Measurements from ENCODE around the gene MSH5. TPM values are rescaled to one million over a fixed set of nuclear protein-coding genes. Genes with fewer than 3 reads are reported as not detected.

MSH5 gene
- total RNA-seq, 1 experiment from 2014 or later, result 38.1 TPM

DNA sequence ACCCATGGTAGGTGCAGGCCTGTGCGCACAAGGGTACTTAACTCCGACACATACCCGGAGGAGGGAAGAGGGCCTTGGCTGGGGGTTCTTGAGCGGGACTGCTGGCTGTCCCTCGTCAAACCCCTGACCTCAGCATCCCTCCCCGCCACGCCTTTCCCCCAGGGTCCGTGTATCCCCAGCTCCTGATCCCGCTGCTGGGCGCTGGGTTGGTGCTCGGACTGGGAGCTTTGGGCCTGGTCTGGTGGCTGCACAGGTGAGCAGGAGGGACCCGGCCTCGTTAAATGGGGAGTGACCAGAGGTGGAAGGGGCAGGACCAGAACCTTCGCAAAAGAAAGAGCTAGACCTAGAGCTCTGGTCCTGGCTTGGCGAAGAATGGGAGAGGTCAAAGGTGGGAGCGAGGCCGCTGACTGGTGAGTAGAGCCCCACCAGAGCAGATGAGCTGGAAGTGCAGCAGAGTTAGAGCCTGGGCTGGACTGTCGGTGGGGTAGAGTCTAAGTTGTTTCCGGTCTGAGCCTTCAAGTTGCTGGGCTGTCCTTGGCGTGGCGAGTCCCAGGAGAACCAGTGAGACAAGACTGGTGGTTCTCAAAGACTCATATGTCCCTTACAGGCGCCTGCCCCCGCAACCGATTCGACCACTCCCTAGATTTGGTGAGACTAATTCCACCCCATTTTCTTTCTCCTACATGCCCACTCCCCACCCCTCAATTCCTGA is 15.7 kb upstream of the MSH5 start:
- no peak overlapping the region for H3K4me3 ChIP-seq (ENCODE audit: low read depth in 2 of 2, low read length in 2 of 2)
- intact Hi-C loops (cut with micrococcal nuclease; ENCODE audit: unreplicated experiment), result no loop called here
- ChIA-PET CTCF (no interaction called here), POLR2A (interaction anchor here (0.5 kb wide), 1 partner anchor 65 kb away, joined by 4 read pairs; no protein-coding TSS in a partner anchor)
- no peaks in the 10 kb centered on the region for H3K9me3 ChIP-seq (ENCODE audit: control insufficient read depth, insufficient read depth, low read depth, low read length)
- DNase-seq (ENCODE audit: low read depth, low spot score) (no peak), ATAC-seq (no peak)
- H3K36me3 ChIP-seq (ENCODE audit: control insufficient read depth, insufficient read depth, low read length), result peaks cover 3% of the 10 kb centered on the region
- in situ Hi-C loops (cut with HindIII; ENCODE audit: low pct_unique_long_range_greater_than_20kb, low sequenced_read_pairs), result no loop called here
- no TSS peak for BruUV-seq (replicated peaks)
- peaks cover 5% of the 10 kb centered on the region; the same call in 1 of the 2 replicates for H3K4me1 ChIP-seq (ENCODE audit: control insufficient read depth, insufficient read depth, low read length)
- TF ChIP-seq, protein P1, sequence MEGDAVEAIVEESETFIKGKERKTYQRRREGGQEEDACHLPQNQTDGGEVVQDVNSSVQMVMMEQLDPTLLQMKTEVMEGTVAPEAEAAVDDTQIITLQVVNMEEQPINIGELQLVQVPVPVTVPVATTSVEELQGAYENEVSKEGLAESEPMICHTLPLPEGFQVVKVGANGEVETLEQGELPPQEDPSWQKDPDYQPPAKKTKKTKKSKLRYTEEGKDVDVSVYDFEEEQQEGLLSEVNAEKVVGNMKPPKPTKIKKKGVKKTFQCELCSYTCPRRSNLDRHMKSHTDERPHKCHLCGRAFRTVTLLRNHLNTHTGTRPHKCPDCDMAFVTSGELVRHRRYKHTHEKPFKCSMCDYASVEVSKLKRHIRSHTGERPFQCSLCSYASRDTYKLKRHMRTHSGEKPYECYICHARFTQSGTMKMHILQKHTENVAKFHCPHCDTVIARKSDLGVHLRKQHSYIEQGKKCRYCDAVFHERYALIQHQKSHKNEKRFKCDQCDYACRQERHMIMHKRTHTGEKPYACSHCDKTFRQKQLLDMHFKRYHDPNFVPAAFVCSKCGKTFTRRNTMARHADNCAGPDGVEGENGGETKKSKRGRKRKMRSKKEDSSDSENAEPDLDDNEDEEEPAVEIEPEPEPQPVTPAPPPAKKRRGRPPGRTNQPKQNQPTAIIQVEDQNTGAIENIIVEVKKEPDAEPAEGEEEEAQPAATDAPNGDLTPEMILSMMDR (IDR thresholded peaks at IDR 0.05), result no peak
- TF ChIP-seq POLR2AphosphoS5 (IDR thresholded peaks at IDR 0.05; ENCODE audit: low read depth, low read length) (no peak), TCF7L2 (IDR thresholded peaks at IDR 0.05; ENCODE audit: low read depth, low read length) (no peak), SIN3A (IDR thresholded peaks at IDR 0.05; ENCODE audit: borderline replicate concordance, insufficient read depth, low read depth, low read length) (no peak)
- TF ChIP-seq, protein P2, sequence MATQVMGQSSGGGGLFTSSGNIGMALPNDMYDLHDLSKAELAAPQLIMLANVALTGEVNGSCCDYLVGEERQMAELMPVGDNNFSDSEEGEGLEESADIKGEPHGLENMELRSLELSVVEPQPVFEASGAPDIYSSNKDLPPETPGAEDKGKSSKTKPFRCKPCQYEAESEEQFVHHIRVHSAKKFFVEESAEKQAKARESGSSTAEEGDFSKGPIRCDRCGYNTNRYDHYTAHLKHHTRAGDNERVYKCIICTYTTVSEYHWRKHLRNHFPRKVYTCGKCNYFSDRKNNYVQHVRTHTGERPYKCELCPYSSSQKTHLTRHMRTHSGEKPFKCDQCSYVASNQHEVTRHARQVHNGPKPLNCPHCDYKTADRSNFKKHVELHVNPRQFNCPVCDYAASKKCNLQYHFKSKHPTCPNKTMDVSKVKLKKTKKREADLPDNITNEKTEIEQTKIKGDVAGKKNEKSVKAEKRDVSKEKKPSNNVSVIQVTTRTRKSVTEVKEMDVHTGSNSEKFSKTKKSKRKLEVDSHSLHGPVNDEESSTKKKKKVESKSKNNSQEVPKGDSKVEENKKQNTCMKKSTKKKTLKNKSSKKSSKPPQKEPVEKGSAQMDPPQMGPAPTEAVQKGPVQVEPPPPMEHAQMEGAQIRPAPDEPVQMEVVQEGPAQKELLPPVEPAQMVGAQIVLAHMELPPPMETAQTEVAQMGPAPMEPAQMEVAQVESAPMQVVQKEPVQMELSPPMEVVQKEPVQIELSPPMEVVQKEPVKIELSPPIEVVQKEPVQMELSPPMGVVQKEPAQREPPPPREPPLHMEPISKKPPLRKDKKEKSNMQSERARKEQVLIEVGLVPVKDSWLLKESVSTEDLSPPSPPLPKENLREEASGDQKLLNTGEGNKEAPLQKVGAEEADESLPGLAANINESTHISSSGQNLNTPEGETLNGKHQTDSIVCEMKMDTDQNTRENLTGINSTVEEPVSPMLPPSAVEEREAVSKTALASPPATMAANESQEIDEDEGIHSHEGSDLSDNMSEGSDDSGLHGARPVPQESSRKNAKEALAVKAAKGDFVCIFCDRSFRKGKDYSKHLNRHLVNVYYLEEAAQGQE (IDR thresholded peaks at IDR 0.05; ENCODE audit: insufficient read depth in 1 of 2, low read depth in 2 of 2, low read length in 1 of 2), result no peak
- H3K27ac ChIP-seq (ENCODE audit: low read length), result no peak overlapping the region
- no peaks in the 10 kb centered on the region for H3K27me3 ChIP-seq (ENCODE audit: control insufficient read depth, insufficient read depth, low read length)

DNA sequence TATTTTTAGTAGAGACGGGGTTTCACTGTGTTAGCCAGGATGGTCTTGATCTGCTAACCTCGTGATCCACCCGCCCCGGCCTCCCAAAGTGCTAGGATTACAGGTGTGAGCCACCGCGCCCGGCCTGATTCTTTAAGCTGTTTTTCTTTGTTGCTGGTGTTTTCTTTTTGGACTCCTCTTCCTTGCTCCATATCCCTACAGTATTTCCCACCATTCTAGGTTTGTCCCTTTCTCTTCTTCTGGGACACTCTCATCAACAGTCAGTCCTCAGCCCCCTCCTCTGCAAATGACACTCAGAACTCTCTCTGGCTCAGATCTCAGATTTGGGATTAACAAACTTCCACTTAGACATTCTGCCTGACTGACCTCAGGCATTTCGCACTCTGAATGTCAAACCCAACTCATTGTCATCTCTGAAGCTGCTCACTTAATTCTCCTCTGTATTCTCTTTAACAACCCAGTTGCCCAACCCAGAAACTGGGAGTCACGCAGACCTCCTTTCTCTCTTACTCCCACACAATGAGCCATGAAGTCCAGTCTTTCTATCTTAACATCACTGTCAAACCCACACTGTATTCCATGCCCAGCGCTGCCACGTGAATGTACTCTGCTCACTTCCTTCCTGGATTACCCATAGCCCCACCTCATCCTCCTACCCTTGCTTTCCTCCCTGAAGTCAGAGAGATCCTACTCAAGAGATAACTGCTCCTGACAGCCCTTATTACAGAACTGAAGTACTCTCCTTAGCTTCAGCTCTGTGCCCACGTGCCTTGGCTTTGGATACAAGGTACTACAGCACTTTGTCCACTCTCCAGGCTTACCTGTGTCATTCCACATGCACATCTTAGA is 14.1 kb upstream of the MSH5 start:
- TF ChIP-seq, protein P2 (IDR thresholded peaks at IDR 0.05; ENCODE audit: insufficient read depth in 1 of 2, low read depth in 2 of 2, low read length in 1 of 2), result no peak
- TF ChIP-seq, protein P1 (IDR thresholded peaks at IDR 0.05), result no peak
- TF ChIP-seq TCF7L2 (IDR thresholded peaks at IDR 0.05; ENCODE audit: low read depth, low read length), result no peak
- no peak for TF ChIP-seq POLR2AphosphoS5 (IDR thresholded peaks at IDR 0.05; ENCODE audit: low read depth, low read length)
- TF ChIP-seq SIN3A (IDR thresholded peaks at IDR 0.05; ENCODE audit: borderline replicate concordance, insufficient read depth, low read depth, low read length), result no peak
- in situ Hi-C loops (cut with HindIII; ENCODE audit: low pct_unique_long_range_greater_than_20kb, low sequenced_read_pairs) (no loop called here), intact Hi-C loops (cut with micrococcal nuclease; ENCODE audit: unreplicated experiment) (no loop called here)
- peaks cover 8% of the 10 kb centered on the region for H3K4me1 ChIP-seq (ENCODE audit: control insufficient read depth, insufficient read depth, low read length)
- BruUV-seq (replicated peaks), result no TSS peak
- no peaks in the 10 kb centered on the region for H3K27me3 ChIP-seq (ENCODE audit: control insufficient read depth, insufficient read depth, low read length)
- peaks cover 4% of the 10 kb centered on the region for H3K36me3 ChIP-seq (ENCODE audit: control insufficient read depth, insufficient read depth, low read length)
- no peak for ATAC-seq
- POLR2A ChIA-PET, result interaction anchor here (0.7 kb wide), 1 partner anchor 113 kb away, joined by 3 read pairs; no protein-coding TSS in a partner anchor
- CTCF ChIA-PET, result no interaction called here
- H3K4me3 ChIP-seq (ENCODE audit: low read depth in 2 of 2, low read length in 2 of 2), result no peak overlapping the region
- no peaks in the 10 kb centered on the region for H3K9me3 ChIP-seq (ENCODE audit: control insufficient read depth, insufficient read depth, low read depth, low read length)
- no peak overlapping the region for H3K27ac ChIP-seq (ENCODE audit: low read length)
- DNase-seq (ENCODE audit: low read depth, low spot score), result no peak

Data from Panc1 (cell line).